Left ventricle myocardium inferior (tissue), 1 donor: ENCODE measurements around the gene MXI1. TPM values are rescaled to one million over a fixed set of nuclear protein-coding genes. Genes with fewer than 3 reads are reported as not detected.
A peak's percentile ranks its signal among the peaks of the same experiment; 100 is the strongest.

ENCODE experiments used
- DNase-seq: peaks from one replicate; pipeline ENCODE4 v3.0.0-alpha.2; 2020
- H3K27ac ChIP-seq: fragments of 200-600 bp; replicated peaks from 2 replicates; pipeline ENCODE4 v1.8.0; 2021
- H3K27me3 ChIP-seq: fragments of 200-600 bp; 2 replicates; pipeline ENCODE4 v1.8.0; 2021; ENCODE audit warnings: low read depth
- H3K36me3 ChIP-seq: fragments of 200-600 bp; 2 replicates; pipeline ENCODE4 v1.8.0; 2021
- H3K4me1 ChIP-seq: fragments of 200-600 bp; 2 replicates; pipeline ENCODE4 v1.8.0; 2021
- H3K4me3 ChIP-seq: fragments of 200-600 bp; 2 replicates; pipeline ENCODE4 v1.8.0; 2021; ENCODE audit warnings: mild to moderate bottlenecking, moderate library complexity
- H3K9me3 ChIP-seq: fragments of 200-600 bp; replicated peaks from 2 replicates; pipeline ENCODE4 v1.8.0; 2021
- intact Hi-C: fragments of 100-400 bp; cut with micrococcal nuclease; formaldehyde crosslinking; loops from one replicate; pipeline ENCODE4 v1.11.0; 2022
- total RNA-seq: library from RNA; stranded (reverse); fragmentation: NEBNext Ultra II Directional; extraction: Animal tissue kit (Norgen Biotek cat#: 25700); gene quantifications from one replicate; pipeline ENCODE4 v1.2.1, GENCODE V29; 2021
- TF ChIP-seq, protein P1 (sequence below): fragments of 200-600 bp; IDR thresholded peaks from 2 replicates; pipeline ENCODE4 v1.8.0; 2021; ENCODE audit warnings: antibody characterized with exemption, mild to moderate bottlenecking, borderline replicate concordance
- donor health status: DM: no; HTN: yes; CAD: no; lungs with severe emphysema.

The MXI1 gene
- total RNA-seq, 1 donor from 2014 or later, result 60.0 TPM

- no peak overlapping the region for H3K4me3 ChIP-seq
- peaks cover 34% of the 10 kb centered on the region for H3K4me1 ChIP-seq
- no peak for DNase-seq
- no peaks in the 10 kb centered on the region for H3K36me3 ChIP-seq
- no peaks in the 10 kb centered on the region for H3K9me3 ChIP-seq
- intact Hi-C loops, result no loop called here
- TF ChIP-seq, protein P1, sequence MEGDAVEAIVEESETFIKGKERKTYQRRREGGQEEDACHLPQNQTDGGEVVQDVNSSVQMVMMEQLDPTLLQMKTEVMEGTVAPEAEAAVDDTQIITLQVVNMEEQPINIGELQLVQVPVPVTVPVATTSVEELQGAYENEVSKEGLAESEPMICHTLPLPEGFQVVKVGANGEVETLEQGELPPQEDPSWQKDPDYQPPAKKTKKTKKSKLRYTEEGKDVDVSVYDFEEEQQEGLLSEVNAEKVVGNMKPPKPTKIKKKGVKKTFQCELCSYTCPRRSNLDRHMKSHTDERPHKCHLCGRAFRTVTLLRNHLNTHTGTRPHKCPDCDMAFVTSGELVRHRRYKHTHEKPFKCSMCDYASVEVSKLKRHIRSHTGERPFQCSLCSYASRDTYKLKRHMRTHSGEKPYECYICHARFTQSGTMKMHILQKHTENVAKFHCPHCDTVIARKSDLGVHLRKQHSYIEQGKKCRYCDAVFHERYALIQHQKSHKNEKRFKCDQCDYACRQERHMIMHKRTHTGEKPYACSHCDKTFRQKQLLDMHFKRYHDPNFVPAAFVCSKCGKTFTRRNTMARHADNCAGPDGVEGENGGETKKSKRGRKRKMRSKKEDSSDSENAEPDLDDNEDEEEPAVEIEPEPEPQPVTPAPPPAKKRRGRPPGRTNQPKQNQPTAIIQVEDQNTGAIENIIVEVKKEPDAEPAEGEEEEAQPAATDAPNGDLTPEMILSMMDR, result no peak
- peaks cover under 1% of the 10 kb centered on the region for H3K27me3 ChIP-seq
- H3K27ac ChIP-seq, result peak overlapping the region; percentile 87
Measured at GRCh38 chr10:110174816-110175215, 32.6 kb upstream of the MXI1 start.

- no peak overlapping the region for H3K4me3 ChIP-seq
- intact Hi-C loops, result no loop called here
- TF ChIP-seq, protein P1, result no peak
- no peak for DNase-seq
- no peaks in the 10 kb centered on the region for H3K9me3 ChIP-seq
- H3K27me3 ChIP-seq, result no peaks in the 10 kb centered on the region
- H3K4me1 ChIP-seq, result peaks cover 28% of the 10 kb centered on the region
- peak overlapping the region; percentile 87 for H3K27ac ChIP-seq
- no peaks in the 10 kb centered on the region for H3K36me3 ChIP-seq
Measured at GRCh38 chr10:110175406-110175805, 32.0 kb upstream of the MXI1 start.

DNA sequence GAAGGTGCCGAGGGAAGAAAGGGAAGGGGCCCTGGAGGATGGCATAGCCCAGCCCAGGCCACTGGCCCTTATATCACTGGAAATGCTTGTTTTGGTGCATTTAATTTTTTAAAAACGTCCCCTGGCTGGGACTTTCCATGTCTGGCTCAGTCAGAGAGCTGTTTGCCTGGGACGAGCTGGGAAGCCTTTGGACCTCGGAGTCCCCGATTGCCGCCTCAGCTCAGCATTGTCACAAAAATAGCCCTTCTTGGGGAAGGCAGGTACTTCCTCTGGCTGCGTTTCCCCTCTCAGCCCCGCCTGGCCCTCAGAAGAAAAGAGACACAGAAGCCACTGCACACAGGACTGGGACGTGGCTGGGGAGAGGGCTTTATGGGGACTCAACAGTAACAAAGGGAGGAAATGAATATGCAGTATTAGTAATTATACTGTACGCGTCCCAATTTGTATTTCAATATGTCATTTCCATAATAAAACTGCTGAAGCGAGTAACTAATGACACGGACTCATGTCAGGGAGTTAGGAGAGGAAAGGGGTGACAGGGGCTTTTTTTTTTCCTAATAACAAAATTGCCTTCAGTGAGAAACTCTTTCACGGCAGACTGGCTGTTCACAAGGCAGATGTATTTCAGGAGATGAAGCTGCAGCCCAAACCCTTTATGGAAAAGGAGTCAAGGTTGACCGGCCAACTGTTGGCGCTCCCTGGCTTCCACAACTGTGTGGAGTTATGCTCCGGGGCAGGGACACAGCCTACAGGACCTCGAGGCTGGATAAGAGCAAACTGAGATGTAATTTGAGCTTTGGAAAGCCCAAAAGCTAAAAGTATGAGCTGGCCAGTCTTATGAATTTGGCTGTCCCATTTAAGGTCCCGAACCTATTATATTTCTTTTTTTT is 31.0 kb upstream of the MXI1 start:
- TF ChIP-seq, protein P1, result no peak
- Histone ChIP-seq H3K36me3 (no peaks in the 10 kb centered on the region), H3K4me3 (peak overlapping the region; percentile 36), H3K27me3 (no peaks in the 10 kb centered on the region), H3K4me1 (peaks cover 22% of the 10 kb centered on the region), H3K27ac (peak overlapping the region; percentile 87), H3K9me3 (no peaks in the 10 kb centered on the region)
- intact Hi-C loops, result no loop called here
- DNase-seq, result no peak

- H3K36me3 ChIP-seq, result no peaks in the 10 kb centered on the region
- H3K4me1 ChIP-seq, result peaks cover 22% of the 10 kb centered on the region
- no peak overlapping the region for H3K4me3 ChIP-seq
- no peaks in the 10 kb centered on the region for H3K27me3 ChIP-seq
- H3K9me3 ChIP-seq, result no peaks in the 10 kb centered on the region
- TF ChIP-seq, protein P1, result no peak
- H3K27ac ChIP-seq, result no peak overlapping the region
- intact Hi-C loops, result no loop called here
- no peak for DNase-seq
Measured at GRCh38 chr10:110179220-110179619, 28.2 kb upstream of the MXI1 start.

- no peaks in the 10 kb centered on the region for H3K27me3 ChIP-seq
- no peaks in the 10 kb centered on the region for H3K9me3 ChIP-seq
- no peak overlapping the region for H3K27ac ChIP-seq
- TF ChIP-seq, protein P1, result no peak
- H3K4me1 ChIP-seq, result peaks cover 6% of the 10 kb centered on the region
- no peak for DNase-seq
- H3K4me3 ChIP-seq, result no peak overlapping the region
- no peaks in the 10 kb centered on the region for H3K36me3 ChIP-seq
- intact Hi-C loops, result no loop called here
Measured at GRCh38 chr10:110181451-110181850, 26.0 kb upstream of the MXI1 start.
